IPS-NIHi11 (cell line): ENCODE data around the gene DENND6A.
"Not testable (repeated sequence)": the region's sequence is repeated elsewhere in the genome, so short reads cannot be mapped to it uniquely, and the experiment has no call there.

Source experiments
- DNase-seq: peaks from one replicate; pipeline ENCODE4 v3.0.0; 2012; ENCODE audit warnings: mixed read lengths, low spot score

Gene DENND6A

DNA sequence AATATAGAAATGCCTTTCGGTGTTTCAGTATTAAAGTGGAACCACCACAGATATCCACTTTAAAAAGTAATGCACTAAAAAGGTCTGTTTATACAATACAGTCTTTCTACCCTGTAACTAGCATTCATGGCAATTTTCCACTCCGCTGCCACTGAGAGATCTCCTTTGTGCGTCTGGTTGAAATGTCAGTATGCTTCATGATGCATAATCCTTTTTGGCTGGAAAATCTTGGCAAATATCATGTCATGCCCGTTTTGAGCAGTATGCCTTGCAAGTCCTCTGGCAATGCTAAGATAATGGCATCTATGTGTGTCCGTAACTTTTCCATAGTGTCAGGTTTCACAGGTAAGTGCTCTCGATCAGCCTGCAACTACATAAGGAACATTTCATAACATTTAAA is 64.9 kb downstream of the DENND6A start:
- DNase-seq, result peak; percentile 9

DNA sequence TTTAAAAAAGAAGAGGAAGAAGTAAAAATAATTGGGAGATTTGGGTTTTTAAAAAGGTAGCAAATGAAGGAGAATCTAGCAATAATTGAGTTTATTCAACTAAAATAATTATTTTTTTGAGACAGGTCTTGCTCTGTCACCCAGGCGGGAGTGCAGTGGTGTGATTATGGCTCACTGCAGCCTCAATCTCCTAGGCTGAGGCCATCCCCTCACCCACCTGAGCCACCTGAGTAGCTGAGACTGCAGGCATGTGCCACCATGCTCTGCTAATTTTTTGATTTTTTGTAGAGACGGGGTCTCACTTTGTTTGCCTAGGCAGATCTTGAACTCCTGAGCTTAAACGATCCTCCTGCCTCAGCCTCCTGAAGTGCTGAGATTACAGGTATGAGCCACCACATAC is 68.1 kb downstream of the DENND6A start:
- no peak for DNase-seq

GRCh38 chr3:57622362-57622761 is 70.5 kb downstream of the DENND6A start:
- no peak for DNase-seq

DNA sequence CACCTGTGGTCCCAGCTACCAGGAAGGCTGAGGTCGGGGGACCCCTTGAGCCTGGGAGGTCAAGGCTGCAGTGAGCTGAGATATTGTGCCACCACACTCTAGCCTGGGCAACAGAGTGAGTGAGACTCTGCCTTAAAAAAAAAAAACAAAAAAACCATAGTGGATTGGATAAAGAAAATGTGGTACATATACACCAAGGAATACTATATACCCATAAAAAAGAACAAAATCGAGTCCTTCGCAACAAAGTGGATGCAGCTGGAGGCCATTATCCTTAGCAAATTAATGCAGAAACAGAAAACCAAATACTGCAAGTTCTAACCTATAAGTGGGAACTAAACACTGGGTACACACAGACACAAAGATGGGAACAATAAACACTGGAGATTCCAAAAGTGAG is 75.1 kb downstream of the DENND6A start:
- no peak for DNase-seq

DNA sequence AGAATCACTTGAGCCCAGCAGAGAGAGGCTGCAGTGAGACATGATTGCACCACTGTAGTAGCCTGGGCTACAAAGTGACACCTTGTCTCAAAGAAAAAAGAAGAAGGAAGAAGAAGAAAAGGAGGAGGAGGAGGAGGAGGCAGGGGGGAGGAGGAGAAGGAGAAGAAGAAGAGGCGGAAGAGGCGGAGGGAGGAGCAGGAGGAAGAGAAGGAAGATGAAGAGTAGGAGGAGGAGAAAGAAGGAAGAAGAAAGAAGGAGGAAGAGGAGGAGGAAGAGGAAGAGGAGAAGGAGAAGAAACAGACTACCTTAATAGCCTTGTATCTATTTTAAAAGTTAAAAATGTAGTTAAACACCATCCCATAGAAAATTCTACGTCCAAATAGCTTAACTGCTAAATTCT is 76.6 kb downstream of the DENND6A start:
- no peak for DNase-seq

- not testable (repeated sequence) for DNase-seq
Observed at GRCh38 chr3:57611870-57612269, 81.0 kb downstream of the DENND6A start.

DNA sequence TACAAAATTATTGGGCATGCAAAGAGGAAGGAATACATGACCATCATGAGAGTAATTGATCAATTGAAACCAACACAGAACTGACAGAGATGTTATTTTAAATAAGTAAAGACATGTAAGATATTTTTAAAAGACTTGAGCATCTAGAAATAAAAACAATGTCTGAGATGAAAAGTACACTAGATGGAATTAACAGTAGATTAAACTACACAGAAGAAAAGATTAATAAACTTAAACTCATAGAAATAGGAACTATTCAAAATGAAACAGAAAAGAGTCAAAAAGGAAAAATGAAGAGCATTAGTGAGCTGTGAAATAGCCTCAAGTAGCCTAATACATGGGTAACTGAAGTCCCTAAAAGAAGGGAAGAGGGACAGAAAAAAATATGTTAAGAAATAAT is 87.2 kb downstream of the DENND6A start:
- DNase-seq, result no peak

- DNase-seq, result no peak
Observed at GRCh38 chr3:57604971-57605370, 87.9 kb downstream of the DENND6A start.

GRCh38 chr3:57600195-57600594 is 92.7 kb downstream of the DENND6A start:
- no peak for DNase-seq

GRCh38 chr3:57598765-57599360 is 94.0 kb downstream of the DENND6A start:
- no peak for DNase-seq

DNA sequence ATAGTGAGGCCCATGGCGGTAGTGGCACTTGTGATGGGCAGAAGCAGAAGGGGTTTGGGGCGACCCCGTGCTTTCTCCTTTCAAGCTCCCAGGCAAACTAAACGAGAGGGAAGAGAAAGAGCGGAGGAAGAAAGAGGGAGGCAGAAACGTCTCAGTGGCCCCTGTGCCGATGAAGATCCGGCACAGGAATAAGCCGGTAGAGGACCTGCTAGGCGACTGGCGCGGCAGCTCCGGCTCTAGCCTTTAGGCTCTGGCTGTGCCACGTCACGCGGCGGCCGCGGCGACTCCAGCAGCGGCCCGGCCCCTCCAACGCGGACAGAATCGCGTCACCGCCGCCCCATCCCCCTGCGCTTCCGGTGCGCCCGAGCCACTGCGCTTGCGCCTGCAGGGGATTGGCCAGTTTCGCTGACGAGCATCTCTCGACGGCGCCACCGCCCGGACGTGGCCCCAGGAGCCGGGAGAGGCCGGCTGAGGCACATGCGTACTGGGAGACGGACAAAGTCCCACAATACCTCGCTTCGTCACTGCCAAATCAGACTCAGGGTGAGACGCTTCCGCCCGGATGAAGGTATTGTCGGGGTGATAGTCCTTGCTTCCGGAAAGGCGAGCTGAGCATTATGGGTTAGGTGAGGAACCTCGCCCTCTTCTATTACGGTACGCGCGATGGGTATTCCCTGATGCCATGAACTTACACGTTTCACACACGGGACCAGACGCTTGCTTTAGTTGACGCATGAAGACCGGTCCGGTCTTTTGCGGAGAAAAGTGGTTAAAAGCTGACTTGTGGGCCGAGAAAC is 95.6 kb downstream of the DENND6A start, which contains the start of gene ARF4:
Gene ARF4, minus strand, starts transcription at position 218 of the 797 bp plus-strand sequence. Its CDS starts 204 bp downstream, at position 14.
- DNase-seq, result peak; percentile 99

DNA sequence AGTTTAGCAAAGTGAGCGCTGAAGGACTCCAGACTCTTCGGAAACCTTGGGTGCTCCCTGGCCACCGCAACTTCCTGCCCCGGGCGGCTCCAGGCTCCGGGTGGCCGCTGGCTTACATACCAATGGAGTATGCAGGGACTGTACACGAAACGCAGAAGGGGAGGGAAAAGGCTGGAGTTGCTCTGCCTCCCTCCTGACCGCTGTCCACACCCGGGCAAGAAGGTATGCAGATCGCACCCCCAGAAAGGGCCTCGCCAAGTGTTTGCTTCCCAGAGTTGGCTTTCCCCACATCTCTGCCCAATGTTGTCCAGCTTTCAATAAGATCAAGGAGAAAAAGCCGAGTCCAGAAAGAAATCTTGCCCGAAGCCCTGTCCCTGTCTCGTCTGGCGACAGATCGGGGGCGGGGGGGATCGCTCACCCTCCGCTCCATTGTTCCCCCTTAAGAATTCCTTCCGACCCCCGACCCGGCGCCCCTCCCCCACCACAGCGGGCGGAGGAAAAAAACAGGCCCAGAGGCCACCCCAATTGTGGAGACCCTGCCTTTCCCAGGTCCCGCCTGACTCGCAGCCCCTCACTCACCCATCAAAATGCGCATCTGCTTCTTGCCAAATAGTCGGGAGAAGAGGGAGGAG is 96.3 kb downstream of the DENND6A start:
- peak; percentile 70 for DNase-seq

- DNase-seq, result no peak
Observed at GRCh38 chr3:57594576-57594975, 98.3 kb downstream of the DENND6A start.

GRCh38 chr3:57594144-57594543 is 98.7 kb downstream of the DENND6A start:
- no peak for DNase-seq

GRCh38 chr3:57592306-57592705 is 100.6 kb downstream of the DENND6A start:
- no peak for DNase-seq

DNA sequence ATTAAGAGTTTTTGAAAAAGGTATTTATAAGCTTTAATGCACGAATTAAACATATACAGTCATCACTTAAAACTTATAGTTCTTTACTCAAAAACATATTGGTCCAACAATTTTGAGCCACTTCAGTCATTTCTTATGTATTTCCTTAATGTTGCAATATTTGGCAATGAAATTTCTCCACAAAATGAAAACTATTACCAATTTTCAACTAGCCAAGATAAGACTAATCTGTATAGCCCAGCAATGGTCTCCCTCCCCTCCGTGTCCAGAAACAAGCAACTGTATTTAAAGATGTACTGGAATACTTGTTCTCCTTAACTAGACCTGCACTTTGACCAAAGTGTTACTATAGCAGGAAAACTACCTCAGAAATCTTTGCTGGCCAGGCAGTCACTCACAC is 105.0 kb downstream of the DENND6A start:
- DNase-seq, result no peak

GRCh38 chr3:57586778-57587177 is 106.1 kb downstream of the DENND6A start:
- DNase-seq, result no peak

- DNase-seq, result no peak
Observed at GRCh38 chr3:57583544-57583943, 109.3 kb downstream of the DENND6A start.

DNA sequence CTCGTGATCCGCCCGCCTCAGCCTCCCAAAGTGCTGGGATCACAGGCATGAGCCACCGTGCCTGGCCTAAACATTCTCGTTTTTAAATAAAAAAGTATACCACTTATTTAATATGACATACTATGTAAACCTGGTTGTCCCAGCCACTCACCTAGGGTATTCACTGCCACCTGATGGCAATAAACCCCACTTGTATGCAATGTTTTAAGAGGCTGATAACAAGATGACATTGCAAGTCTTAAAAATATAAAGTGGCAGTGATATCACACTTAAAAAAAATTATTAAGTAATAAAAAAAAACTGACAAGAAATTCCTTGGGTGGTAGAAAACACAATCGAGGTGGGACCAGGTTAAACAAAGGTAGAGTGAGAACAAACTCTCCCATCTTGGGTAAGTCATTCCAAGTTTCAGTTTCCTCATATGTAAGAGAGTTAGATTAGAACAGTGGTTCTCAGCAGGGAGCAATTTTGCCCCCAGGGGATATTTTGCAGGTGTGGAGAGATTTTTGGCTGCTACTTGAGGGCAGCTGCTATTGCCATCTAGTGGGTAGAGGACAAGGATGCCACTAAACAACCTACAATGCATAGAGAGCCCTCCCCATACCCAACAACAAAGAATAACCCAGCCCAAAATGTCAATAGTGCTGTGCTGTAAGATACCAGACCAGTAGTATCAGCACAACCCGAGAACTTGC is 110.3 kb downstream of the DENND6A start:
- DNase-seq, result peak; percentile 18

DNA sequence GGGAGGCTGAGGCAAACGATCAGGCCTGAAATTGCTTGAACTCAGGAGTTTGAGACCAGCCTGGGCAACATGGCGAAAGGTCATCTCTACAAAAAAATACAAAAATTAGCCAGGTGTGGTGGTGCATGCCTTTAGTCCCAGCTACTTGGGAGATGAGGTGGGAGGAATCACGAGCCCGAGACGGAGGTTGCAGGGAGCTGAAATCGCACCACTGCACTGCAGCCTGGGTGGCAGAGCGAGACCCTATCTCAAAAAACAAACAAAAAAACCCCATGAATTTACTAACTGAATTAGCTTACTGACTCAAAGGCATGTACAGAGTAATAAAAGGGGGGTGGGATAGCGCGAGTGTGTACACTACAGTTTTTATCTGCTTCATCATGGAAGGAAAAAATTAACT is 115.1 kb downstream of the DENND6A start:
- DNase-seq, result no peak

DNA sequence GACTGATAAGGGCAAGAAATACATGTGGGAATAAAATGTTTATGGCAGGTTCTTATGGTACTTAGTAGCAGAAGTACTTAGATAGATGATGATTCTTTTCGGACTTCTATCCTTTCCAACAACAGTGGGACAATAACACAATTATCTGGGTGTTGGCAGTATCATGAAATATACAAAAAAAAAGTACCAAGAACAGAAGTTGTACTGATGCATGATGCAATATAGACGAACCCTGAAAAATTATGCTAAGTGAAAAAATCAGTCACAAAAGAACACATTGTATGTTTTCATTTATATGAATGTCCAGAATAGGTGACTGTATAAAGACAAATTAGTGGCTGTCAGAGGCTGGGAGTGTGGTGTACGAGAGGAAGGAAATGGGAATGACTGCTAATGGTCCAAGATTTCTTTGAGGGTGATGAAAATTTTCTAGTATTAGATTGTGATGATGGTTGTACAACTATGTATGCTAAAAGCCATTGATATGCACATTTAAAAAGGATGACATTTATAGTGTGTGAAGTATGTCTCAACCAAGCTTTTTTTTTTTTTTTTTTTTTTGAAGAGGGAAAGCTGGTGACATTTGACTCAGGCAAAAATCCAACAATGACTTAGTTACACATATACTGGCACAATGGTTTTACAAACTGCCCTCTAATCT is 116.8 kb downstream of the DENND6A start:
- DNase-seq, result no peak
